Fibroblast of pulmonary artery (primary cell): Measurements from ENCODE around the gene DENND6B.

ENCODE experiments used
- DNase-seq: peaks from one replicate; pipeline ENCODE4 v3.0.0-alpha.2; 2010; ENCODE audit warnings: low read depth
- H3K4me3 ChIP-seq: replicated peaks from 2 replicates; pipeline ENCODE4 v1.5.1; 2011; ENCODE audit warnings: low read depth, mild to moderate bottlenecking, control low read depth, low read length, moderate library complexity
- CTCF ChIP-seq: IDR thresholded peaks from 2 replicates; pipeline ENCODE4 v1.5.1; 2011; ENCODE audit warnings: mild to moderate bottlenecking, control low read depth, low read length, inconsistent platforms; ENCODE audit errors: missing control alignments

The DENND6B gene

GRCh38 chr22:50289942-50290630 is 36.7 kb downstream of the DENND6B start:
- TF ChIP-seq CTCF: no peak
- H3K4me3 ChIP-seq: no peak overlapping the region
- no peak for DNase-seq

- no peak overlapping the region for H3K4me3 ChIP-seq
- no peak for DNase-seq
- TF ChIP-seq CTCF: no peak
Observed at GRCh38 chr22:50289151-50289941, 37.5 kb downstream of the DENND6B start.

- no peak overlapping the region for H3K4me3 ChIP-seq
- DNase-seq: no peak
- TF ChIP-seq CTCF: no peak
Observed at GRCh38 chr22:50287731-50288130, 39.1 kb downstream of the DENND6B start.

- H3K4me3 ChIP-seq: no peak overlapping the region
- no peak for TF ChIP-seq CTCF
Observed at GRCh38 chr22:50286701-50287318, 40.0 kb downstream of the DENND6B start.

GRCh38 chr22:50286275-50286674 is 40.5 kb downstream of the DENND6B start:
- no peak for DNase-seq

More at GRCh38 chr22:50286701-50287318, 40.0 kb downstream of the DENND6B start:
- no peak for DNase-seq

More at GRCh38 chr22:50286275-50286674, 40.5 kb downstream of the DENND6B start:
- no peak overlapping the region for H3K4me3 ChIP-seq
- TF ChIP-seq CTCF: no peak
